Breast epithelium (tissue), 4 donors: Measurements from ENCODE around the gene XYLT1. TPM values are rescaled to one million over a fixed set of nuclear protein-coding genes. Genes with fewer than 3 reads are reported as not detected.
"Not testable (repeated sequence)": the region's sequence is repeated elsewhere in the genome, so short reads cannot be mapped to it uniquely, and the experiment has no call there.

Experiments
- DNase-seq, 2 donors: peaks; one replicate each; pipeline ENCODE4 v3.0.0-alpha.2; 2019; ENCODE audit warnings: low spot score in 2 of 2
- H3K27ac ChIP-seq, 2 donors: fragments of 200-600 bp; sonication (generic) in 1 of 2; one replicate each; pipeline ENCODE4 v1.5.1; 2016 to 2019; ENCODE audit warnings: mild to moderate bottlenecking in 1 of 2
- H3K27me3 ChIP-seq, 2 donors: fragments of 200-600 bp; sonication (generic) in 1 of 2; one replicate each; pipeline versions ENCODE4 v1.5.1 to v1.6.0; 2017 to 2019; ENCODE audit warnings: control low read depth in 1 of 2, mild to moderate bottlenecking in 1 of 2
- H3K36me3 ChIP-seq: fragments of 200-600 bp; one replicate; pipeline ENCODE4 v1.5.1; 2019
- H3K4me1 ChIP-seq, 2 donors: fragments of 200-600 bp; sonication (generic); one replicate each; pipeline ENCODE4 v1.5.1; 2016 to 2019; ENCODE audit warnings: control low read depth in 1 of 2
- H3K4me3 ChIP-seq, 3 donors: fragments of 200-600 bp; sonication (generic); 1 replicate in 2 of 3; 2 replicates in 1 of 3; pipeline ENCODE4 v1.5.1; 2016 to 2019; ENCODE audit warnings: mild to moderate bottlenecking in 3 of 3, moderate library complexity in 2 of 3
- H3K9me3 ChIP-seq, 2 donors: fragments of 200-600 bp; sonication (generic) in 1 of 2; one replicate each; pipeline ENCODE4 v1.5.1; 2016 to 2019; ENCODE audit warnings: control low read depth in 1 of 2
- CTCF ChIP-seq, 3 donors: fragments of 450-650 bp; IDR thresholded peaks; one replicate each; pipeline ENCODE4 v1.5.1; 2016 to 2017; ENCODE audit warnings: antibody characterized with exemption in 3 of 3, mild to moderate bottlenecking in 3 of 3, moderate library complexity in 3 of 3
- POLR2A ChIP-seq: fragments of 450-650 bp; IDR thresholded peaks from one replicate; pipeline ENCODE4 v1.6.1; 2016; ENCODE audit warnings: antibody characterized with exemption, mild to moderate bottlenecking, moderate library complexity
- POLR2AphosphoS5 ChIP-seq, 3 donors: sonication (generic); formaldehyde crosslinking; IDR thresholded peaks; one replicate each; pipeline ENCODE4 v1.6.1; 2017; ENCODE audit warnings: antibody characterized with exemption in 3 of 3
- intact Hi-C: fragments of 100-400 bp; cut with DNase I; formaldehyde crosslinking; loops from one replicate; pipeline ENCODE4 v1.15.1; 2023; ENCODE audit warnings: low total_unique reads
- total RNA-seq, 3 donors: library from RNA; depleted of rRNA; stranded (reverse); fragments of >200 nt; gene quantifications; one replicate each; pipeline ENCODE4 v1.1.0, GENCODE V29; 2016

XYLT1 gene
- total RNA-seq, 3 donors from 2014 or later = 11.9 to 32.8 (median 13.8) TPM

- no peak for TF ChIP-seq POLR2A
- H3K9me3 ChIP-seq = no peaks in the 10 kb centered on the region
- no peaks in the 10 kb centered on the region for H3K4me1 ChIP-seq
- no peaks in the 10 kb centered on the region for H3K27me3 ChIP-seq
- no peak overlapping the region for H3K27ac ChIP-seq
- no peaks in the 10 kb centered on the region for H3K36me3 ChIP-seq
- no peak for DNase-seq
- intact Hi-C loops = no loop called here
- no peak overlapping the region for H3K4me3 ChIP-seq
Measured at GRCh38 chr16:17488506-17488905, 17.7 kb upstream of the XYLT1 start.

- Histone ChIP-seq H3K4me3 (no peak overlapping the region), H3K36me3 (no peaks in the 10 kb centered on the region), H3K27me3 (peaks cover 0 to 7% of the 10 kb centered on the region in 2 donors), H3K4me1 (no peaks in the 10 kb centered on the region), H3K27ac (no peak overlapping the region), H3K9me3 (no peaks in the 10 kb centered on the region)
- TF ChIP-seq CTCF (IDR thresholded peaks at IDR 0.05) = no peak
- TF ChIP-seq POLR2A = no peak
- TF ChIP-seq POLR2AphosphoS5 (IDR thresholded peaks at IDR 0.05) = no peak
- intact Hi-C loops = no loop called here
- no peak for DNase-seq
Measured at GRCh38 chr16:17483351-17483750, 12.6 kb upstream of the XYLT1 start.

- H3K27ac ChIP-seq, DNase-seq, H3K4me1 ChIP-seq, H3K27me3 ChIP-seq, intact Hi-C loops, H3K9me3 ChIP-seq, H3K4me3 ChIP-seq, H3K36me3 ChIP-seq: not testable (repeated sequence)
Measured at GRCh38 chr16:17482341-17482740, 11.6 kb upstream of the XYLT1 start.

- no peaks in the 10 kb centered on the region for H3K4me1 ChIP-seq
- H3K9me3 ChIP-seq = no peaks in the 10 kb centered on the region
- peaks cover 0 to 7% of the 10 kb centered on the region in 2 donors for H3K27me3 ChIP-seq
- intact Hi-C loops = no loop called here
- H3K27ac ChIP-seq = no peak overlapping the region
- TF ChIP-seq POLR2AphosphoS5 (IDR thresholded peaks at IDR 0.05) = no peak
- no peak for TF ChIP-seq POLR2A
- no peak for TF ChIP-seq CTCF (IDR thresholded peaks at IDR 0.05)
- H3K4me3 ChIP-seq = no peak overlapping the region
- DNase-seq = no peak
- H3K36me3 ChIP-seq = no peaks in the 10 kb centered on the region
Measured at GRCh38 chr16:17481736-17482135, 11.0 kb upstream of the XYLT1 start.

- intact Hi-C loops = loop anchor here (10.0 kb wide), 1 partner anchor 282 kb away; no protein-coding TSS in a partner anchor
- not testable (repeated sequence) for H3K4me1 ChIP-seq, H3K27me3 ChIP-seq, DNase-seq, H3K36me3 ChIP-seq, H3K27ac ChIP-seq, H3K4me3 ChIP-seq, H3K9me3 ChIP-seq
Measured at GRCh38 chr16:17477260-17477545, 6.4 kb upstream of the XYLT1 start.

- Histone ChIP-seq H3K36me3 (no peaks in the 10 kb centered on the region), H3K27me3 (peaks cover 0 to 7% of the 10 kb centered on the region in 2 donors), H3K9me3 (no peaks in the 10 kb centered on the region), H3K4me1 (no peaks in the 10 kb centered on the region), H3K27ac (no peak overlapping the region), H3K4me3 (no peak overlapping the region)
- TF ChIP-seq POLR2A = no peak
- peak in 2 of 3 donors; percentile 45 to 50 for TF ChIP-seq CTCF (IDR thresholded peaks at IDR 0.05)
- no peak for DNase-seq
- intact Hi-C loops = loop anchor here (10.0 kb wide), 1 partner anchor 282 kb away; no protein-coding TSS in a partner anchor
Measured at GRCh38 chr16:17476414-17477259, 5.9 kb upstream of the XYLT1 start.
